ENCODE measurements around the gene PCSK7. TPM values are rescaled to one million over a fixed set of nuclear protein-coding genes. Genes with fewer than 3 reads are reported as not detected.

PCSK7 gene
- total RNA-seq, 1 donor from 2014 or later = 54.6 TPM

DNA sequence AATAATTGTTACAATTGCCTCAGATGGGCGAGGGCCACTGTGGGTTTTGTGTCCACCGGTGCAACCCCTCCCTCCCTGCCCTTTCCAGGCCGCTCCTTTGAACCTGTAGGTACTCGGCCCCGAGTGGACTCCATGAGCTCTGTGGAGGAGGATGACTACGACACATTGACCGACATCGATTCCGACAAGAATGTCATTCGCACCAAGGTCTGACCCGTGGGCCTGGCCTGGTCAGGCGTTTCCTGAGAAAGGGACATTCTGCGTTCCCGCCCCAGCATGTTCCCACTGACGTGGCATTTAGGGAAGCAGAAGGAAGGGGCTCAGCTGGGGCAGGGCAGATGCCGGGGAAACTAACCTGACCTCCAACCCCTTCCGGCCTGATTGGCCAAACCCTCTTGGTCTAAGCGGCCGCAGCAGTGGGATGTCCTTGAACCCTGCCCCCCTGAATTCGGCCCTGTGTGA is 43.2 kb downstream of the PCSK7 start:
- Mint-ChIP-seq H3K27me3 (no peaks in the 10 kb centered on the region), H3K9me3 (no peaks in the 10 kb centered on the region), H3K4me3 (no peak overlapping the region), H3K36me3 (peaks cover 22% of the 10 kb centered on the region), H3K27ac (no peak overlapping the region), H3K4me1 (ENCODE audit: unreplicated experiment) (peaks cover 8% of the 10 kb centered on the region)
- peak; percentile 57 for DNase-seq (ENCODE audit: extremely low spot score, unreplicated experiment)
- TF ChIP-seq, protein P1, sequence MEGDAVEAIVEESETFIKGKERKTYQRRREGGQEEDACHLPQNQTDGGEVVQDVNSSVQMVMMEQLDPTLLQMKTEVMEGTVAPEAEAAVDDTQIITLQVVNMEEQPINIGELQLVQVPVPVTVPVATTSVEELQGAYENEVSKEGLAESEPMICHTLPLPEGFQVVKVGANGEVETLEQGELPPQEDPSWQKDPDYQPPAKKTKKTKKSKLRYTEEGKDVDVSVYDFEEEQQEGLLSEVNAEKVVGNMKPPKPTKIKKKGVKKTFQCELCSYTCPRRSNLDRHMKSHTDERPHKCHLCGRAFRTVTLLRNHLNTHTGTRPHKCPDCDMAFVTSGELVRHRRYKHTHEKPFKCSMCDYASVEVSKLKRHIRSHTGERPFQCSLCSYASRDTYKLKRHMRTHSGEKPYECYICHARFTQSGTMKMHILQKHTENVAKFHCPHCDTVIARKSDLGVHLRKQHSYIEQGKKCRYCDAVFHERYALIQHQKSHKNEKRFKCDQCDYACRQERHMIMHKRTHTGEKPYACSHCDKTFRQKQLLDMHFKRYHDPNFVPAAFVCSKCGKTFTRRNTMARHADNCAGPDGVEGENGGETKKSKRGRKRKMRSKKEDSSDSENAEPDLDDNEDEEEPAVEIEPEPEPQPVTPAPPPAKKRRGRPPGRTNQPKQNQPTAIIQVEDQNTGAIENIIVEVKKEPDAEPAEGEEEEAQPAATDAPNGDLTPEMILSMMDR (conservative IDR thresholded peaks at IDR 0.05) = no peak

DNA sequence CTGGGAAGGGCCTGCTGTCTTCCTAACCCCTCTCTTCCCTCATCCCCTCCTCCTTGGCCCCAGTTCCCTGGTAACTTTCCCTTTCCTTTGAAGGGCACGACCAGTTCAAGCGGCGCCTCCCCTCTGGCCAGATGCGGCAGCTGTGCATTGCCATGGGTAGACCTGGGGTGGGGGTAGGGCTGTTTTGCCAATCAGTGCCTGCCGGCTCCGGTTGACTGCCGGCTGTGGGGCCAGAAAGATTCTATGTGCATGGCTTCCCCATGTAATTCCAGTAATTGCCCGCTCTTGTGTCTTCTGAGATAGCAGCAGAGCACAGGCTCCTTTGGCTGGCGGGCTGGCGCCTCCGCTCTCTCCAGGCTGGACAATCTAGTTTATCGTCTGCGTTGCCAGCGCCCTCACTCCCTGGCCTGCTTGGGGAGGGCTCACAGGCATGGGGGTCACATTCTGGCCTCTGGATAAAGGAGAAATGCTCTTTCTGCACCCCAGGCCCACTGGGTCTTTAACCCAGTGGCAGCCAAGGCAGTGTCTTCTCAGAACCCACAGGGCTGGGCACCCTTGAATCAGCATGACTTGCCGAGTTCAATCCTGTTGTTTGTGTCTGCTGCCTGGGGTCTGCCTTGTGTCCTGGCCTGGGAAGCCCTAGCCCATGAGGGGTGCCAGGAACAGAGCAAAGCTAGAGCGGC is 43.9 kb downstream of the PCSK7 start:
- Mint-ChIP-seq H3K9me3 (no peaks in the 10 kb centered on the region), H3K27ac (no peak overlapping the region), H3K4me1 (ENCODE audit: unreplicated experiment) (peaks cover 10% of the 10 kb centered on the region), H3K27me3 (no peaks in the 10 kb centered on the region), H3K4me3 (no peak overlapping the region), H3K36me3 (peaks cover 22% of the 10 kb centered on the region)
- TF ChIP-seq, protein P1 (conservative IDR thresholded peaks at IDR 0.05) = no peak
- DNase-seq (ENCODE audit: extremely low spot score, unreplicated experiment) = peak; percentile 57

DNA sequence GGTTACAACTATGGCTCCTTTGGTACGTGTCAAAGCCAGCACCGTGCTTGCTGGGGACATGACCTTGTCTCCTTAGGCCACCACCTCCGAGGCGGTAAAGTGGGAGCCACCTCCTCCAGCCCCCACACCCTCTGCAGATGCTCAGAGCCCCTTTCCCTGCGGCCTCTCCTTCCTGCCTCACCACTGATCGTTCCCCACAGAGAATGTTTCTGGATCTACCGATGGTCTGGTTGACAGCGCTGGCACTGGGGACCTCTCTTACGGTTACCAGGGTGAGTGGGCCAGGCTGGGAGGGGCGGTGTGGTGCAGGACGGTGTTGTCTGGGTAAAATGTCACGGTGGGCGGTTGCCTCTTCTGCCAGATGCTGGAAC is 44.5 kb downstream of the PCSK7 start:
- peaks cover 24% of the 10 kb centered on the region for H3K36me3 Mint-ChIP-seq
- no peak overlapping the region for H3K27ac Mint-ChIP-seq
- H3K4me3 Mint-ChIP-seq = no peak overlapping the region
- no peaks in the 10 kb centered on the region for H3K9me3 Mint-ChIP-seq
- H3K4me1 Mint-ChIP-seq (ENCODE audit: unreplicated experiment) = peaks cover 10% of the 10 kb centered on the region
- peak; percentile 59 for DNase-seq (ENCODE audit: extremely low spot score, unreplicated experiment)
- TF ChIP-seq, protein P1 (conservative IDR thresholded peaks at IDR 0.05) = no peak
- no peaks in the 10 kb centered on the region for H3K27me3 Mint-ChIP-seq

DNA sequence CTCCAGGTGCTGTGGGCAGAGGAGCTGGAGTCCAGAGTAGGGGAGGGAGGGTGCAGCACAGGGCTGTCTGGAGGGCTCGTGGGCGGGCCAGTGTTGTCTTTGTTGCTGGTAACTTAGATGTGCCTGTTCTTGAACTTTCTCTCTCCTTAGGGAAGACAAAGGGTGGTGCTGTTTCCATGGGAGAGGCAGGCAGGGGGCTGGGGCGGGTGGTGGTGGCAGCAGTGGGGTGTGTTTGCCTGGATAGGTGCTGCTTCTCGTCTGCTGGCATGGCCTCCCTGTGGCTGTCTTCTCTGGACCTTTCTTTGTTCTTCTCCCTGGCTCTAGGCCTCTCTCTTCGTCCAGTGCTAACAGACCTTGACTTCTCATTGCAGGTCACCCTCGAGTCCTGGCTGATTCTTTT is 44.9 kb downstream of the PCSK7 start:
- Mint-ChIP-seq H3K27me3 (no peaks in the 10 kb centered on the region), H3K9me3 (no peaks in the 10 kb centered on the region), H3K36me3 (peaks cover 23% of the 10 kb centered on the region), H3K27ac (no peak overlapping the region), H3K4me3 (no peak overlapping the region), H3K4me1 (ENCODE audit: unreplicated experiment) (peaks cover 10% of the 10 kb centered on the region)
- peak; percentile 53 for DNase-seq (ENCODE audit: extremely low spot score, unreplicated experiment)
- TF ChIP-seq, protein P1 (conservative IDR thresholded peaks at IDR 0.05) = no peak

DNA sequence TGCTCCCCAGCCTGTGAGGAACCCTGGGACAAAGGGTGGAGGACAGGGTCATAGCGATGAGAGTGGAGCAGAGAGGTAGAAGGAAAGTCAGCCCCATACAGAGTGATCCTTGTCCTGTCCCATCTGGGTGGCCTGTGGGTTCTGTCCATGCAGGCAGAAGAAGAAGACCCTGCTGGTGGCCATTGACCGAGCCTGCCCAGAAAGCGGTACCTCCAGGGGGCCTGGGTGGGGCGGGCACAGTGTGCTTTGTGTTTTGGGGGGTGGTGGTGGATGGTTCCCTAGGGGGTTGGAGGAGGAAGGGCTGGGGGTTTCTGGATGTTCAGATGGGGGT is 45.5 kb downstream of the PCSK7 start:
- Mint-ChIP-seq H3K4me3 (no peak overlapping the region), H3K9me3 (no peaks in the 10 kb centered on the region), H3K27ac (peak overlapping the region; percentile 48), H3K27me3 (no peaks in the 10 kb centered on the region), H3K4me1 (ENCODE audit: unreplicated experiment) (peaks cover 10% of the 10 kb centered on the region), H3K36me3 (peaks cover 20% of the 10 kb centered on the region)
- no peak for DNase-seq (ENCODE audit: extremely low spot score, unreplicated experiment)
- TF ChIP-seq, protein P1 (conservative IDR thresholded peaks at IDR 0.05) = no peak
